AG04450 (cell line): Measurements from ENCODE around the gene RPP25. TPM values are rescaled to one million over a fixed set of nuclear protein-coding genes. Genes with fewer than 3 reads are reported as not detected.

Experiments used
- CTCF ChIA-PET: fragments of 300-600, 350-600 bp; formaldehyde crosslinking; extraction: SDS; loops from one replicate; lab custom pipeline; 2022; ENCODE audit warnings: antibody characterized with exemption, inconsistent platforms; lab: Charles Lee
- POLR2A ChIA-PET: fragments of 350-600 bp; formaldehyde crosslinking; extraction: SDS; loops from one replicate; lab custom pipeline; 2021; ENCODE audit warnings: antibody characterized with exemption, inconsistent platforms; lab: Yijun Ruan, JAX
- DNase-seq: peaks from one replicate; pipeline ENCODE4 v3.0.0-alpha.2; 2011; ENCODE audit warnings: low read depth, low spot score
- H3K27ac ChIP-seq: one replicate; pipeline ENCODE4 v1.5.1; 2012; ENCODE audit warnings: low read depth, low read length, control low read depth
- H3K27me3 ChIP-seq: one replicate; pipeline ENCODE4 v1.6.0; 2012; ENCODE audit warnings: low read length; ENCODE audit not compliant: control insufficient read depth, insufficient read depth
- H3K4me3 ChIP-seq: 2 replicates; pipeline ENCODE4 v1.5.1; 2011; ENCODE audit warnings: mild to moderate bottlenecking, low read depth, low read length, control low read depth
- H3K9me3 ChIP-seq: 2 replicates; pipeline ENCODE4 v1.5.1; 2012; ENCODE audit warnings: low read length; ENCODE audit not compliant: control insufficient read depth, insufficient read depth
- CTCF ChIP-seq: IDR thresholded peaks from 2 replicates; pipeline ENCODE4 v1.5.1; 2011; ENCODE audit warnings: low read depth, low read length, control low read depth, inconsistent platforms
- polyA plus RNA-seq: library from polyadenylated mRNA; depleted of rRNA; stranded (reverse); fragments of >200 nt; gene quantifications from 2 replicates; pipeline ENCODE4 v1.2.3, GENCODE V29; 2011; rRNA removed
- small RNA-seq: library from RNA; depleted of rRNA; stranded (forward); fragments of <200 nt; gene quantifications from one replicate; pipeline ENCODE3, GENCODE V24; 2012; ENCODE audit warnings: low read depth; ENCODE audit not compliant: insufficient read length

The RPP25 gene
- polyA plus RNA-seq, 1 experiment, result 0.25 TPM

GRCh38 chr15:74906450-74907162, 50.0 kb downstream of the RPP25 start, which contains the start of gene FAM219B:
Gene FAM219B (minus strand): TSS chr15:74906851. CDS start chr15:74906800, 51 bp downstream.
- peak; percentile 60 for DNase-seq
- Histone ChIP-seq H3K4me3 (peak within 1 kb of the TSS; percentile 81), H3K27ac (peak within 1 kb of the TSS; percentile 81), H3K27me3 (no peaks in the 10 kb centered on the region), H3K9me3 (no peaks in the 10 kb centered on the region; the same call in 1 of the 2 replicates)
- ChIA-PET CTCF (interaction anchor here (2.5 kb wide), 1 partner anchor 44 kb away, joined by 10 read pairs; no protein-coding TSS in a partner anchor), POLR2A (interaction anchor here (0.7 to 1.4 kb wide), 5 partner anchors 9 to 31 kb away, joined by 3 to 7 read pairs (median 5); partner anchors contain the start of genes COX5A and MPI)
- TF ChIP-seq CTCF, result no peak

GRCh38 chr15:74906067-74906449, 50.5 kb downstream of the RPP25 start:
- no peak for TF ChIP-seq CTCF
- H3K9me3 ChIP-seq, result no peaks in the 10 kb centered on the region; the same call in 1 of the 2 replicates
- no peaks in the 10 kb centered on the region for H3K27me3 ChIP-seq
- H3K27ac ChIP-seq, result peak overlapping the region; percentile 81
- ChIA-PET POLR2A (interaction anchor here (0.7 to 1.4 kb wide), 3 partner anchors 8 to 17 kb away, joined by 3 to 7 read pairs (median 5); partner anchors contain the start of gene MPI), CTCF (interaction anchor here (2.5 kb wide), 1 partner anchor 45 kb away, joined by 10 read pairs; no protein-coding TSS in a partner anchor)
- no peak for DNase-seq
- H3K4me3 ChIP-seq, result peak overlapping the region; percentile 81

Small RNA genes within 50 kb of the gene (small RNA-seq; reads per million reads assigned to genes)
- not detected for gene RF00019

Other genes with a start within 250 kb of the RPP25 start
- 0.04 TPM in 1 of 2 replicates, not detected in the other for gene CYP1A1, start 231.2 kb downstream of the RPP25 start, polyA plus RNA-seq
- gene CYP1A2, start 207.9 kb downstream of the RPP25 start, polyA plus RNA-seq, result not detected in 2 replicates
- 17.2 and 25.1 TPM in 2 replicates for gene CSK, start 174.7 kb downstream of the RPP25 start, polyA plus RNA-seq
- gene LMAN1L, start 143.9 kb downstream of the RPP25 start, polyA plus RNA-seq, result not detected in 2 replicates
- gene CPLX3, start 130.1 kb downstream of the RPP25 start, polyA plus RNA-seq, result not detected in 2 replicates
- 14.2 and 18.6 TPM in 2 replicates for gene ULK3, start 113.6 kb downstream of the RPP25 start, polyA plus RNA-seq
- gene SCAMP2, start 83.4 kb downstream of the RPP25 start, polyA plus RNA-seq, result 116 and 127 TPM in 2 replicates
- 55.5 and 69.4 TPM in 2 replicates for gene MPI, start 66.7 kb downstream of the RPP25 start, polyA plus RNA-seq
- gene FAM219B, start 49.9 kb downstream of the RPP25 start, polyA plus RNA-seq, result 38.2 and 43.2 TPM in 2 replicates
- 134 and 147 TPM in 2 replicates for gene COX5A, start 18.7 kb downstream of the RPP25 start, polyA plus RNA-seq
- 2.1 TPM in 2 replicates for gene SCAMP5, start 38.8 kb upstream of the RPP25 start, polyA plus RNA-seq
- 5.5 and 7.1 TPM in 2 replicates for gene PPCDC, start 66.8 kb upstream of the RPP25 start, polyA plus RNA-seq
- 2.1 and 3.3 TPM in 2 replicates for gene C15orf39, start 245.1 kb upstream of the RPP25 start, polyA plus RNA-seq